Endothelial cell of umbilical vein (primary cell): ENCODE measurements around the gene RORB.

Experiments used
- EZH2 ChIP-seq: IDR thresholded peaks from 2 replicates; pipeline ENCODE4 v1.6.1; 2012; ENCODE audit warnings: borderline replicate concordance, low read depth, mild to moderate bottlenecking, moderate library complexity, low read length, inconsistent platforms; ENCODE audit not compliant: severe bottlenecking
- FOS ChIP-seq: IDR thresholded peaks from 2 replicates; pipeline ENCODE4 v1.6.1; 2011; ENCODE audit warnings: mild to moderate bottlenecking, low read length, moderate library complexity, borderline replicate concordance; ENCODE audit not compliant: insufficient read depth
- GATA2 ChIP-seq: IDR thresholded peaks from 2 replicates; pipeline ENCODE4 v1.7.0; 2011; ENCODE audit warnings: low read depth, mild to moderate bottlenecking, moderate library complexity, mixed read lengths, low read length; ENCODE audit not compliant: insufficient read length, insufficient read depth
- MYC ChIP-seq: IDR thresholded peaks from one replicate; pipeline ENCODE4 v1.6.1; 2011; ENCODE audit warnings: mild to moderate bottlenecking, low read depth, low read length
- POLR2A ChIP-seq: IDR thresholded peaks from 2 replicates; pipeline ENCODE4 v1.6.1; 2012; ENCODE audit warnings: low read depth, mild to moderate bottlenecking, control low read depth, low read length
- POLR2AphosphoS5 ChIP-seq: IDR thresholded peaks from 2 replicates; pipeline ENCODE4 v1.6.1; 2012; ENCODE audit warnings: low read depth, mild to moderate bottlenecking, control low read depth, low read length, moderate library complexity; ENCODE audit not compliant: insufficient read depth
- TF ChIP-seq, protein P1 (sequence below), 2 donors: IDR thresholded peaks; 1 replicate in 1 of 2; 2 replicates in 1 of 2; pipeline ENCODE4 v1.5.1; 2011; ENCODE audit warnings: low read length in 2 of 2, mild to moderate bottlenecking in 2 of 2, moderate library complexity in 2 of 2, control low read depth in 1 of 2, inconsistent platforms in 1 of 2, low read depth in 1 of 2; ENCODE audit not compliant: insufficient read depth in 1 of 2; ENCODE audit errors: extremely low read depth in 1 of 2
- TF ChIP-seq, protein P2 (sequence below): IDR thresholded peaks from 2 replicates; pipeline ENCODE4 v1.6.1; 2011; ENCODE audit not compliant: insufficient read depth, insufficient read length

DNA sequence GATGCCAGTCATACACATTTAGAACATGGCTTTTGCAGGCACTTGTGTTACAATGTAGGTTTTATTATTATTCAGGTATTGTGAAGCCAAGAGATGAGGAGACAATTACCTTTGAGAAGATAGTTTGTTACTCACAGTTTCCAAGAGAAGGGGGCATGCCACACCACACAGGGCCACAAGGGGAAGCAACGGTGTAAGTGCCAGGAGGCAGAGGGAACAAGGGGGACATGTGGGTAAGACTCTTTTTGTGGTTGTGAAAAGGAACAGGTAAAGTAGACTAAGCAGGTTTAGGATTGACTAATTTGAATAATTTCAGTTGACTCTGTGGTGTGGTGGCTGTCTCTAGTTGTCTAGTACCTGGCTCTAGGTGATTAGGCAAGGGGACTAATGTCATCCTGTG lies 199.4 kb downstream of the RORB start:
- TF ChIP-seq EZH2 (no peak), POLR2A (no peak), MYC (no peak), POLR2AphosphoS5 (no peak), FOS (no peak), GATA2 (no peak)
- TF ChIP-seq, protein P1, sequence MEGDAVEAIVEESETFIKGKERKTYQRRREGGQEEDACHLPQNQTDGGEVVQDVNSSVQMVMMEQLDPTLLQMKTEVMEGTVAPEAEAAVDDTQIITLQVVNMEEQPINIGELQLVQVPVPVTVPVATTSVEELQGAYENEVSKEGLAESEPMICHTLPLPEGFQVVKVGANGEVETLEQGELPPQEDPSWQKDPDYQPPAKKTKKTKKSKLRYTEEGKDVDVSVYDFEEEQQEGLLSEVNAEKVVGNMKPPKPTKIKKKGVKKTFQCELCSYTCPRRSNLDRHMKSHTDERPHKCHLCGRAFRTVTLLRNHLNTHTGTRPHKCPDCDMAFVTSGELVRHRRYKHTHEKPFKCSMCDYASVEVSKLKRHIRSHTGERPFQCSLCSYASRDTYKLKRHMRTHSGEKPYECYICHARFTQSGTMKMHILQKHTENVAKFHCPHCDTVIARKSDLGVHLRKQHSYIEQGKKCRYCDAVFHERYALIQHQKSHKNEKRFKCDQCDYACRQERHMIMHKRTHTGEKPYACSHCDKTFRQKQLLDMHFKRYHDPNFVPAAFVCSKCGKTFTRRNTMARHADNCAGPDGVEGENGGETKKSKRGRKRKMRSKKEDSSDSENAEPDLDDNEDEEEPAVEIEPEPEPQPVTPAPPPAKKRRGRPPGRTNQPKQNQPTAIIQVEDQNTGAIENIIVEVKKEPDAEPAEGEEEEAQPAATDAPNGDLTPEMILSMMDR (IDR thresholded peaks at IDR 0.05; ENCODE audit: extremely low read depth in 1 of 2, insufficient read depth in 1 of 2, low read depth in 1 of 2, low read length in 2 of 2) = no peak
- TF ChIP-seq, protein P2, sequence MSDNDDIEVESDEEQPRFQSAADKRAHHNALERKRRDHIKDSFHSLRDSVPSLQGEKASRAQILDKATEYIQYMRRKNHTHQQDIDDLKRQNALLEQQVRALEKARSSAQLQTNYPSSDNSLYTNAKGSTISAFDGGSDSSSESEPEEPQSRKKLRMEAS = no peak
